ENCODE results near the gene SERPINE3. TPM values are rescaled to one million over a fixed set of nuclear protein-coding genes. Genes with fewer than 3 reads are reported as not detected.

The SERPINE3 gene
- total RNA-seq, 1 experiment from 2014 or later: not detected

DNA sequence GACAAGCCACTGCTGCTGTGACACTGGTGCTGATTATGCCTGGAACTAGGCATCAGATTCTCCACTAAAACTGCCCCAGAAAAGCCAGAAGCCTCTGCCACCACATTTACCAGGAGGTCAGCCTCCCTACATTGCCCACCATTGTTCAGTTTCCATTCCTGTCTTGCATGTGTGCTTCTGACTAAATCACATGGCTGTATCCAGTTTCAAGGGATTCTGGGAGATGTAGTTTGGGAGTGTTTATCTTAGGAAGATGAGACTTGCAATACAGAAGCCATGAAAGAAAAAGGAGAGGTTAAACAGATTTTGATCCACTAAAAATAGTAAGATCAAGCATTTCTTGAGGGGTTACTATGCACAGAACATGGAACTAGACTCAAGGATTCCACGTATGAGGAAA is 40.7 kb upstream of the SERPINE3 start:
- H3K9me3 Mint-ChIP-seq (ENCODE audit: unreplicated experiment): no peaks in the 10 kb centered on the region
- H3K27ac Mint-ChIP-seq (ENCODE audit: low read depth, unreplicated experiment): no peak overlapping the region
- H3K4me3 Mint-ChIP-seq (ENCODE audit: unreplicated experiment): no peak overlapping the region

DNA sequence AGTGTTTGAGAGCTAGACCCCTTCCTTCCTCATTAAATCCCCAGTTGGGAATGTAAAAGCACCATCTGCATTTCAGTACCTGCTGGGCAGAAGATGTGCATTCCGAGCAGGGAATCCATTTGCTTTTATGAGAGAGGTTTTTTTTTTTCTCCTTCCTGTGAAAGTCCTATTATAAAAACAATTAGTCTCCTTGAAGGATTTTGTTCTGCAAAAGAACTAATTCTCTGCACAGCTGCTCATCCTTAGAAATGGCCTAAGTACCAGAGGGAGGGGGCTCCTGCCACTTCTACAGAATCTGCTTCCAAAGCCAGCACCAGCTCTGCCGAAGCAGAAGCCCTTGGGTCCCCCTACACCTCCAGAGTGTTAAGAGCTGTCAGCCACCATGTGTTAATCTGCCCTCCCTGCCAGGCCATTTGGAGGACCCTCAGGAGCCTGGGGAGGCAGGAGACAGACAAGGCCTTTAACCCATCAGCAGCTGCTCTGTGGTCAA is 36.4 kb upstream of the SERPINE3 start:
- no TSS peak for BruUV-seq (replicated peaks)
- Mint-ChIP-seq H3K27me3 (ENCODE audit: insufficient read depth, unreplicated experiment) (no peaks in the 10 kb centered on the region), H3K9me3 (ENCODE audit: unreplicated experiment) (no peaks in the 10 kb centered on the region), H3K36me3 (ENCODE audit: insufficient read depth, unreplicated experiment) (no peaks in the 10 kb centered on the region), H3K27ac (ENCODE audit: low read depth, unreplicated experiment) (no peak overlapping the region), H3K4me1 (ENCODE audit: insufficient read depth, unreplicated experiment) (no peaks in the 10 kb centered on the region), H3K4me3 (ENCODE audit: unreplicated experiment) (no peak overlapping the region)
- POLR2A ChIA-PET: no interaction called here
- DNase-seq (ENCODE audit: unreplicated experiment): no peak
- TF ChIP-seq, protein P1, sequence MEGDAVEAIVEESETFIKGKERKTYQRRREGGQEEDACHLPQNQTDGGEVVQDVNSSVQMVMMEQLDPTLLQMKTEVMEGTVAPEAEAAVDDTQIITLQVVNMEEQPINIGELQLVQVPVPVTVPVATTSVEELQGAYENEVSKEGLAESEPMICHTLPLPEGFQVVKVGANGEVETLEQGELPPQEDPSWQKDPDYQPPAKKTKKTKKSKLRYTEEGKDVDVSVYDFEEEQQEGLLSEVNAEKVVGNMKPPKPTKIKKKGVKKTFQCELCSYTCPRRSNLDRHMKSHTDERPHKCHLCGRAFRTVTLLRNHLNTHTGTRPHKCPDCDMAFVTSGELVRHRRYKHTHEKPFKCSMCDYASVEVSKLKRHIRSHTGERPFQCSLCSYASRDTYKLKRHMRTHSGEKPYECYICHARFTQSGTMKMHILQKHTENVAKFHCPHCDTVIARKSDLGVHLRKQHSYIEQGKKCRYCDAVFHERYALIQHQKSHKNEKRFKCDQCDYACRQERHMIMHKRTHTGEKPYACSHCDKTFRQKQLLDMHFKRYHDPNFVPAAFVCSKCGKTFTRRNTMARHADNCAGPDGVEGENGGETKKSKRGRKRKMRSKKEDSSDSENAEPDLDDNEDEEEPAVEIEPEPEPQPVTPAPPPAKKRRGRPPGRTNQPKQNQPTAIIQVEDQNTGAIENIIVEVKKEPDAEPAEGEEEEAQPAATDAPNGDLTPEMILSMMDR (IDR thresholded peaks at IDR 0.05; ENCODE audit: unreplicated experiment): no peak
- intact Hi-C loops (cut with micrococcal nuclease): no loop called here
- CTCF ChIA-PET: interaction anchor here (1.5 to 2.9 kb wide), 2 partner anchors 16 to 178 kb away, joined by 4 to 20 read pairs; no protein-coding TSS in a partner anchor

More for the DNA sequence above, 40.7 kb upstream of the SERPINE3 start:
- BruUV-seq (replicated peaks): no TSS peak
- no peak for DNase-seq (ENCODE audit: unreplicated experiment)
- TF ChIP-seq, protein P1 (IDR thresholded peaks at IDR 0.05; ENCODE audit: unreplicated experiment): no peak
- intact Hi-C loops (cut with micrococcal nuclease): no loop called here
- ChIA-PET CTCF (interaction anchor here (0.5 to 2.2 kb wide), 4 partner anchors 11 to 673 kb away, joined by 3 to 19 read pairs (median 3); no protein-coding TSS in a partner anchor), POLR2A (interaction anchor here (0.5 kb wide), 1 partner anchor 137 kb away, joined by 4 read pairs; no protein-coding TSS in a partner anchor)
- H3K27me3 Mint-ChIP-seq (ENCODE audit: insufficient read depth, unreplicated experiment): no peaks in the 10 kb centered on the region
- no peaks in the 10 kb centered on the region for H3K36me3 Mint-ChIP-seq (ENCODE audit: insufficient read depth, unreplicated experiment)
- no peaks in the 10 kb centered on the region for H3K4me1 Mint-ChIP-seq (ENCODE audit: insufficient read depth, unreplicated experiment)

DNA sequence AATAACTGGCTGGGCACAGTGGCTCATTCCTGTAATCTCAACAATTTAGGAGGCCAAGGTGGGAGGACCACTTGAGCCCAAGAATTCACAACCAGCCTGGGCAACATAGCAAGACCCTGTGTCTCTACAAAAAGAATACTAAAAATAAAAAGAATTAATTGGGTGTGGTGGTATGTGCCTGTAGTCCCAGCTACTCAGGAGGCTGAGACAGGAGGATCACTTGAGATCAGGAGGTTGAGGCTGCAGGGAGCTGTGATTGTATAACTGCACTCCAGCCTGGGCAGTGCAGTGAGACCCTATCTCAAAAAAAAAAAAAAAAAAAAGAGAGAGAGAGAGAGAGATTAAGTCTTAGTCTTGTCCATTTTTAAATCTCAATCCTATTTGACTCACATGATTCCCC is 35.6 kb upstream of the SERPINE3 start:
- no TSS peak for BruUV-seq (replicated peaks)
- no peak overlapping the region for H3K4me3 Mint-ChIP-seq (ENCODE audit: unreplicated experiment)
- H3K9me3 Mint-ChIP-seq (ENCODE audit: unreplicated experiment): no peaks in the 10 kb centered on the region
- intact Hi-C loops (cut with micrococcal nuclease): no loop called here
- POLR2A ChIA-PET: no interaction called here
- H3K27me3 Mint-ChIP-seq (ENCODE audit: insufficient read depth, unreplicated experiment): no peaks in the 10 kb centered on the region
- TF ChIP-seq, protein P1 (IDR thresholded peaks at IDR 0.05; ENCODE audit: unreplicated experiment): no peak
- H3K27ac Mint-ChIP-seq (ENCODE audit: low read depth, unreplicated experiment): no peak overlapping the region
- no peaks in the 10 kb centered on the region for H3K36me3 Mint-ChIP-seq (ENCODE audit: insufficient read depth, unreplicated experiment)
- no peak for DNase-seq (ENCODE audit: unreplicated experiment)
- no peaks in the 10 kb centered on the region for H3K4me1 Mint-ChIP-seq (ENCODE audit: insufficient read depth, unreplicated experiment)
- CTCF ChIA-PET: interaction anchor here (0.7 to 2.9 kb wide), 2 partner anchors 13 to 17 kb away, joined by 5 to 20 read pairs; no protein-coding TSS in a partner anchor

DNA sequence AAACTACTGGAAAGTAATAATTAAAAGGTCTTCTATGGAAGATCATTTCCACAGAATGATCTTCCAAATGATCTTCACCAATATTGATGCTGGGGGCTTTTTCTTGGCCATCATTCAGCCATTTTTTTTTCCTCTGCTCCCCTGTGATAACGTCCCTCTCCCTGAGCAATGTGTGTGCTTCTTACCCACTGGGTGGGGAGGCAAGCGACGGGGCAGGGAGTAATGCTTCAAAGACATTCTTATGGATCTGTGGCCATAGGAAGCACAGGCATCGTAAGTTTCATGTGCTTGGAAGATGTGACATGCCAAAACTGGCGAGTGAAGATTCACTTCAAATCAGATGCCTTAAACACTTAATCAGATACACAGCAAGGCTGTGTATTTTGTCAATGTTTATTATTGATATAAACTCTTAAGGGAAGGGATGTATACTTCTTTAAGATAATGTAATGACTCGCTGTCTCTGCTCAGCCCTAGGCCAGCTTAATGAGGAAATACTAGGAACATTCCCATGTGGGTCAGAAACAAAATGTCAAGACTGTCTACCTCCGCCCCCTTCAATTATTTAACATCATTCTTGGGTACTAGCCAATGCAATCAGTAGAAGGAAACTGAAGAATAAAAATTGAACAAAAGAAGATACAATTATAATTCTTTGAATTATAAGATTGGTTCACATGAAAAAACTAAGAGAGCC is 34.1 kb upstream of the SERPINE3 start:
- intact Hi-C loops (cut with micrococcal nuclease): no loop called here
- Mint-ChIP-seq H3K27me3 (ENCODE audit: insufficient read depth, unreplicated experiment) (no peaks in the 10 kb centered on the region), H3K9me3 (ENCODE audit: unreplicated experiment) (no peaks in the 10 kb centered on the region), H3K4me1 (ENCODE audit: insufficient read depth, unreplicated experiment) (no peaks in the 10 kb centered on the region), H3K36me3 (ENCODE audit: insufficient read depth, unreplicated experiment) (no peaks in the 10 kb centered on the region), H3K27ac (ENCODE audit: low read depth, unreplicated experiment) (no peak overlapping the region), H3K4me3 (ENCODE audit: unreplicated experiment) (no peak overlapping the region)
- no TSS peak for BruUV-seq (replicated peaks)
- TF ChIP-seq, protein P1 (IDR thresholded peaks at IDR 0.05; ENCODE audit: unreplicated experiment): no peak
- peak; percentile 6 for DNase-seq (ENCODE audit: unreplicated experiment)
- ChIA-PET POLR2A (no interaction called here), CTCF (no interaction called here)
